Fibroblast of mammary gland (primary cell): ENCODE measurements around the gene SLC26A4.

Experiments used
- DNase-seq: peaks from one replicate; pipeline ENCODE4 v3.0.0-alpha.2; 2010; ENCODE audit warnings: low read depth
- H3K4me3 ChIP-seq: 2 replicates; pipeline ENCODE4 v1.5.1; 2011; ENCODE audit warnings: low read depth, mild to moderate bottlenecking, low read length, moderate library complexity; ENCODE audit not compliant: control insufficient read depth
- CTCF ChIP-seq: conservative IDR thresholded peaks from 2 replicates; pipeline ENCODE4 v1.5.1; 2011; ENCODE audit warnings: low read depth, low read length, inconsistent platforms; ENCODE audit not compliant: control insufficient read depth, insufficient read depth

SLC26A4 gene

GRCh38 chr7:107751113-107751512 lies 90.5 kb downstream of the SLC26A4 start:
- no peak for DNase-seq
- H3K4me3 ChIP-seq: no peak overlapping the region
- TF ChIP-seq CTCF: no peak

GRCh38 chr7:107754642-107755041 lies 94.0 kb downstream of the SLC26A4 start:
- TF ChIP-seq CTCF: peak; percentile 10
- no peak for DNase-seq
- no peak overlapping the region for H3K4me3 ChIP-seq

GRCh38 chr7:107758667-107759066 lies 98.0 kb downstream of the SLC26A4 start:
- DNase-seq: no peak
- no peak for TF ChIP-seq CTCF
- no peak overlapping the region for H3K4me3 ChIP-seq

- TF ChIP-seq CTCF: no peak
- no peak for DNase-seq
- no peak overlapping the region for H3K4me3 ChIP-seq
Measured at GRCh38 chr7:107767391-107767790, 106.8 kb downstream of the SLC26A4 start.
